ENCODE data around the gene CELA2A.

DNA sequence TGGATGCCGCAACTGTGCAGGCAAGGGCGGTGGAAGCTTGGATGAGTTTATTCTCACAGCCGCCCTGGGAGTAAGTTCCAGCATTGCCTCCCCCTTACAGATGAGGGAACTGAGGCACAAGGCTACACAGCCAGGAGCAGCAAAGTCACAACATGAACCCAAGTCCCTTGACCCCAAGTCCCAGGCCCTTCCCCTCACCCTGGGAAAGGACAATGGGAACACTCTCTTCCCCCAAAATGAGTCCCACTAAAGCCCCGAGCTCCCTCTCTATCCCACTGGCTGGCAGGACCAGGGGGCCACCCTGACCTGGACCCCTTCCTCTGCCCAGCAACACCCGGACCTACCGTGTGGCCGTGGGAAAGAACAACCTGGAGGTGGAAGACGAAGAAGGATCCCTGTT lies 14.4 kb upstream of the CELA2A start:
- TF ChIP-seq, protein P1, sequence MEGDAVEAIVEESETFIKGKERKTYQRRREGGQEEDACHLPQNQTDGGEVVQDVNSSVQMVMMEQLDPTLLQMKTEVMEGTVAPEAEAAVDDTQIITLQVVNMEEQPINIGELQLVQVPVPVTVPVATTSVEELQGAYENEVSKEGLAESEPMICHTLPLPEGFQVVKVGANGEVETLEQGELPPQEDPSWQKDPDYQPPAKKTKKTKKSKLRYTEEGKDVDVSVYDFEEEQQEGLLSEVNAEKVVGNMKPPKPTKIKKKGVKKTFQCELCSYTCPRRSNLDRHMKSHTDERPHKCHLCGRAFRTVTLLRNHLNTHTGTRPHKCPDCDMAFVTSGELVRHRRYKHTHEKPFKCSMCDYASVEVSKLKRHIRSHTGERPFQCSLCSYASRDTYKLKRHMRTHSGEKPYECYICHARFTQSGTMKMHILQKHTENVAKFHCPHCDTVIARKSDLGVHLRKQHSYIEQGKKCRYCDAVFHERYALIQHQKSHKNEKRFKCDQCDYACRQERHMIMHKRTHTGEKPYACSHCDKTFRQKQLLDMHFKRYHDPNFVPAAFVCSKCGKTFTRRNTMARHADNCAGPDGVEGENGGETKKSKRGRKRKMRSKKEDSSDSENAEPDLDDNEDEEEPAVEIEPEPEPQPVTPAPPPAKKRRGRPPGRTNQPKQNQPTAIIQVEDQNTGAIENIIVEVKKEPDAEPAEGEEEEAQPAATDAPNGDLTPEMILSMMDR (IDR thresholded peaks at IDR 0.05): no peak
- TF ChIP-seq EZH2 (IDR thresholded peaks at IDR 0.05): no peak
- TF ChIP-seq EZH2phosphoT487 (IDR thresholded peaks at IDR 0.05): no peak

Measured in neural progenitor cell (in vitro differentiated cells).